Osteocyte (in vitro differentiated cells): ENCODE data around the gene PARP9. TPM values are rescaled to one million over a fixed set of nuclear protein-coding genes. Genes with fewer than 3 reads are reported as not detected.

Source experiments
- DNase-seq: peaks from one replicate; pipeline ENCODE4 v3.0.0; 2021; ENCODE audit warnings: mixed read lengths; ENCODE audit not compliant: unreplicated experiment; ENCODE audit errors: extremely low spot score
- H3K27ac Mint-ChIP-seq: one replicate; pipeline ENCODE4 v1.8.0; 2021; ENCODE audit warnings: mild to moderate bottlenecking, mixed read lengths; ENCODE audit not compliant: unreplicated experiment
- H3K27me3 Mint-ChIP-seq: one replicate; pipeline ENCODE4 v1.8.0; 2021; ENCODE audit warnings: mixed read lengths; ENCODE audit not compliant: unreplicated experiment
- H3K36me3 Mint-ChIP-seq: one replicate; pipeline ENCODE4 v1.8.0; 2021; ENCODE audit warnings: mixed read lengths; ENCODE audit not compliant: unreplicated experiment
- H3K4me1 Mint-ChIP-seq: one replicate; pipeline ENCODE4 v1.8.0; 2021; ENCODE audit warnings: mixed read lengths; ENCODE audit not compliant: unreplicated experiment
- H3K4me3 Mint-ChIP-seq: one replicate; pipeline ENCODE4 v1.8.0; 2021; ENCODE audit warnings: mild to moderate bottlenecking, moderate library complexity, mixed read lengths; ENCODE audit not compliant: unreplicated experiment
- H3K9me3 Mint-ChIP-seq: one replicate; pipeline ENCODE4 v1.8.0; 2021; ENCODE audit warnings: mixed read lengths; ENCODE audit not compliant: unreplicated experiment
- long read RNA-seq: library from polyadenylated mRNA; unstranded; transcript quantifications from one replicate; pipeline ENCODE4 v2.0.0, GENCODE V29; 2021
- total RNA-seq: library from RNA; stranded (reverse); gene quantifications from 2 replicates; pipeline ENCODE4 v1.2.1, GENCODE V29; 2021
- TF ChIP-seq, protein P1 (sequence below): fragments of 200-600 bp; sonication (generic); IDR thresholded peaks from 2 replicates; pipeline ENCODE4 v1.5.0; 2021; ENCODE audit warnings: antibody characterized with exemption, mild to moderate bottlenecking, moderate library complexity

The PARP9 gene
- total RNA-seq = 18.4 and 18.9 TPM in 2 replicates
- long read RNA-seq, transcript PARP9-205 (11 exons, 3,128 nt) = major isoform, 6 of 226 reads
- long read RNA-seq, partial matches to known transcripts = 128 of 226 reads
- long read RNA-seq, other reads (novel, unspliced or antisense) = 91 of 226 reads

DNA sequence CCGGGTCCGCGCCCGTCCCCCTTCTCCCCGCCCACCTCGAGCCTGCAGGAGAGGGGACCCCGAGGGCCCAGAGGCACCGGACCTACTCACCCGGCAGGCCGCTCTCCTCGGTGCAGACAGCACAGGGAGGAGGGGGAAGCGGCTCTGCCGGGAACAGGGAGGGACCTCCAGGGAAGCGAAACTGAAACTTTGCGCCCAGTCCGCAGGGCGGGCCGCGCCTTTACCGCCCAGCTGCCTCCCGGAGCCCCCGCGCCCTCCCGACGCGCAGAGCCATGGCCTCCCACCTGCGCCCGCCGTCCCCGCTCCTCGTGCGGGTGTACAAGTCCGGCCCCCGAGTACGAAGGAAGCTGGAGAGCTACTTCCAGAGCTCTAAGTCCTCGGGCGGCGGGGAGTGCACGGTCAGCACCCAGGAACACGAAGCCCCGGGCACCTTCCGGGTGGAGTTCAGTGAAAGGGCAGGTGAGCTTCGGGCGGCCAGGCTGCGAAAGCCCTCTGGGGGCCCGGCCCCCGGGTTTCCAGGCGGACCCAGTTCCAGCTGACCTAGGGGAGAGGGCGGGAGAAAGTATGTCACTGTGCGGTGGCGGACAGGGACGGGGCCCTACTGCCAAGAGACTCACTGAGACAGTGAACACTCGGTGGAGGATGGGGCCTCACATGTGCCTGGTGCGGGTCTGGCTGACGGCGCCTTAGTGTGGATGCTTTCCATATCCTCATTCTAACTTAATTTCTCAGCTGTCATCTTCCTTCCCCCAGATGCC is at the start of gene PARP9, which contains the start of gene DTX3L:
Gene PARP9, minus strand, starts transcription at position 146 of the 758 bp plus-strand sequence. CDS start 4,680 bp downstream, outside the sequence.
Gene DTX3L, plus strand, starts transcription at position 184 of the 758 bp plus-strand sequence. Its CDS starts 89 bp downstream, at position 273.
- TF ChIP-seq, protein P1, sequence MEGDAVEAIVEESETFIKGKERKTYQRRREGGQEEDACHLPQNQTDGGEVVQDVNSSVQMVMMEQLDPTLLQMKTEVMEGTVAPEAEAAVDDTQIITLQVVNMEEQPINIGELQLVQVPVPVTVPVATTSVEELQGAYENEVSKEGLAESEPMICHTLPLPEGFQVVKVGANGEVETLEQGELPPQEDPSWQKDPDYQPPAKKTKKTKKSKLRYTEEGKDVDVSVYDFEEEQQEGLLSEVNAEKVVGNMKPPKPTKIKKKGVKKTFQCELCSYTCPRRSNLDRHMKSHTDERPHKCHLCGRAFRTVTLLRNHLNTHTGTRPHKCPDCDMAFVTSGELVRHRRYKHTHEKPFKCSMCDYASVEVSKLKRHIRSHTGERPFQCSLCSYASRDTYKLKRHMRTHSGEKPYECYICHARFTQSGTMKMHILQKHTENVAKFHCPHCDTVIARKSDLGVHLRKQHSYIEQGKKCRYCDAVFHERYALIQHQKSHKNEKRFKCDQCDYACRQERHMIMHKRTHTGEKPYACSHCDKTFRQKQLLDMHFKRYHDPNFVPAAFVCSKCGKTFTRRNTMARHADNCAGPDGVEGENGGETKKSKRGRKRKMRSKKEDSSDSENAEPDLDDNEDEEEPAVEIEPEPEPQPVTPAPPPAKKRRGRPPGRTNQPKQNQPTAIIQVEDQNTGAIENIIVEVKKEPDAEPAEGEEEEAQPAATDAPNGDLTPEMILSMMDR = no peak
- H3K4me3 Mint-ChIP-seq = peak within 1 kb of the TSS; percentile 88
- no peaks in the 10 kb centered on the region for H3K9me3 Mint-ChIP-seq
- peaks cover 22% of the 10 kb centered on the region for H3K4me1 Mint-ChIP-seq
- peak; percentile 91 for DNase-seq
- peak within 1 kb of the TSS; percentile 92 for H3K27ac Mint-ChIP-seq
- H3K36me3 Mint-ChIP-seq = peaks cover 27% of the 10 kb centered on the region
- H3K27me3 Mint-ChIP-seq = no peaks in the 10 kb centered on the region

DNA sequence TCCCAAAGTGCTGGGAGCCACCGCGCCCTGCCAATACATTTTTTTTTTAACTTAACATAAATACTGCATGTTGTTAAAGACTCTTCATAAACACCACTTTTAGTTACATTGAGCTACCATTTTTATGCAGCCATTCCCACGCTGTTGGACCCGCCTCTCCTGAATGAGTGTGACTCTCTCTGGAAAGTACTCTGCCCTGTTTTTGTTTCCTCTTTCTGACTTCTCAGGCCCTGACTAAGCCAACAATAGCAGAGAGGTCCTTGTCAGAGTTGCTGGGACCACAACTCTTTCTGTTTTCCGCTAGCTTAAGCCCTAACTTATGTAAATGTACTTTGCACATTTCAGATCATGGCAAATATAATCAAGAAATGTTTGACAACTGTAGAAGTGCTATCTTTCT is 48.6 kb upstream of the PARP9 start:
- Mint-ChIP-seq H3K36me3 (no peaks in the 10 kb centered on the region), H3K9me3 (peaks cover 6% of the 10 kb centered on the region), H3K4me1 (peaks cover 6% of the 10 kb centered on the region), H3K27me3 (peaks cover 9% of the 10 kb centered on the region), H3K4me3 (no peak overlapping the region), H3K27ac (no peak overlapping the region)
- DNase-seq = no peak
- TF ChIP-seq, protein P1 = no peak

DNA sequence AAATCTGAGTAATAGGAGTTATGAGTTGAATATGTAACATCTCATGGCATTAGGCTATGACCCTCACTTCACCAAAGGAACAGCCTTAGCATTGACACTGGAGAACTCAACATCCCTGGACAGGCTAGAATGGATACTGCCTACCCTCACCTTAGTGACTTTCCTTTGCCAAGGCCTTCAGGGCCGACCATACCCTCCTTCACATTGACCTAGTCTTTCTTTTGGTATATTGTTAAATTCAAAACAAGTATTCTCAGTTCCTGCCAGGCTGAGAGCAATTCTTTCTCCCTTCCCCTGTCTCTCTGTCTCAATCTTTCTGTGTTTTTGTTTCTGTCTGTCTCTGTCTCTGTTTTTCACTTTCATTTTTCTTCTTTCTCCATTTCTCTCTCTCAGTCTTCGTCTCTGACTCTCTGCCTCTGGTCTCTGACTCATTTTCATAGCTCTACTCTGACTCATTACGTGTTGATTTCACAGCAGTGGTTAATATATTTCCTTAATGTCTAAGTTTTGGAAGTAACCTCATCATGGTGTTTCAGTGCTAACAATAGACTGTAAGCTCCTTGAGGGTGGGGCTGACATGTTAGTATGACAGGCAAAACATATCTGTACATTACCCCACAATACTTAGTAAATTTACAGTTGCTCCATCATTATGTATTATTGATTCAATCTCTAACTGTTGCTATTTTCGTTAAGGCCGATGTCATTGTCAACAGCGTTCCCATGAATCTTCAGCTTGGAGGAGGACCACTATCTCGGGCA is 45.9 kb upstream of the PARP9 start:
- H3K36me3 Mint-ChIP-seq = no peaks in the 10 kb centered on the region
- H3K9me3 Mint-ChIP-seq = peaks cover 6% of the 10 kb centered on the region
- no peak for DNase-seq
- peak overlapping the region; percentile 3 for H3K4me3 Mint-ChIP-seq
- H3K4me1 Mint-ChIP-seq = peaks cover 6% of the 10 kb centered on the region
- no peaks in the 10 kb centered on the region for H3K27me3 Mint-ChIP-seq
- H3K27ac Mint-ChIP-seq = peak overlapping the region; percentile 93
- TF ChIP-seq, protein P1 = no peak

DNA sequence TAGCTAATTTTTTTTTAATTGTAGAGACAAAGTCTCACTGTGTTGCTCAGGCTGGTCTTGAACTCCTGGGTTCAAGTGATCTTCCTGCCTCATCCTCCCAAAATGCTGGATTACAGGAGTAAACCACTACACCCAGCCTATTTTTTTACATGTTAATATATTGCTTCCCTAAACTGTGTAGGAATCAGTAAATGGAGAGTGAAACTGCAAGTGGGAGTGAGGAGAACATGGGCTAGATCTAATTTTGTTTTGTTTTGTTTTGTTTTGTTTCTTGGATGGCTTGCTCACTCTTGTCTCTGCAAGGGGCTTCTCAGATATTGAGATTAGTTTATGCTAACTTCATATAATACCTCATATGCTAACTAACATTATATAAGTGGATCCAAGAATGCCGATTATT is 44.8 kb upstream of the PARP9 start:
- H3K36me3 Mint-ChIP-seq = no peaks in the 10 kb centered on the region
- H3K27me3 Mint-ChIP-seq = peaks cover 4% of the 10 kb centered on the region
- H3K4me3 Mint-ChIP-seq = no peak overlapping the region
- TF ChIP-seq, protein P1 = no peak
- peaks cover 6% of the 10 kb centered on the region for H3K4me1 Mint-ChIP-seq
- no peak overlapping the region for H3K27ac Mint-ChIP-seq
- no peak for DNase-seq
- peaks cover 6% of the 10 kb centered on the region for H3K9me3 Mint-ChIP-seq

DNA sequence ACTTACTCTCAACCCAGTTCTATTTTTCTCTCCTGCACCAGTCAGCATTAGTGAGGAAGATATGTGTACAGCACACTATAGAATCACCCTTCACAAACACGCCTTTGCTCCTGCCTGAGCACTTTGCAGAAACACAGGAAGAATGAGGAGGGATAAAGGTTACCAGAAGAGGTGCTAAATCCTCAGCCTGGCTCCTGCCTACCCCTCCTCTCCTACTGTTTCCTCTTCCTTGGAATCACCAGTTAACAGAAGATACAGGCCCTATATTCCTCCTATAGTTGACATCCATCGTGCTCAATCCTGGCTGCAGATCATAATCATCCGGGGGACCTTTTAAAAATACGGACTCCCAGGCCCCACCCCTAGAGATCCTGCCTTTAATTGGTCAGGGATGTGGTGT is 42.2 kb upstream of the PARP9 start:
- Mint-ChIP-seq H3K36me3 (no peaks in the 10 kb centered on the region), H3K9me3 (peaks cover 6% of the 10 kb centered on the region), H3K27ac (no peak overlapping the region), H3K4me1 (peaks cover 6% of the 10 kb centered on the region), H3K4me3 (no peak overlapping the region), H3K27me3 (peaks cover 20% of the 10 kb centered on the region)
- TF ChIP-seq, protein P1 = no peak
- DNase-seq = no peak
